SK-N-SH treated with all-trans-retinoic acid at 6 μM for 48 hours (cell line): ENCODE results near the gene SPOCK1.

Source experiments
- ATAC-seq: fragments of 200-7000 bp; cut with Tn5 transposase; 3 replicates; pipeline ENCODE4 v1.9.1; 2020; ENCODE audit warnings: mild to moderate bottlenecking, moderate library complexity
- ARNTL ChIP-seq: fragments of 450-650 bp; formaldehyde crosslinking; IDR thresholded peaks from 2 replicates; pipeline ENCODE4 v1.5.0; 2020; ENCODE audit warnings: low read depth, mild to moderate bottlenecking, moderate library complexity, borderline replicate concordance
- CREB5 ChIP-seq: fragments of 250-450 bp; sonication (Bioruptor Pico); IDR thresholded peaks from 2 replicates; pipeline ENCODE4 v1.5.1; 2020; ENCODE audit warnings: low read depth, mild to moderate bottlenecking, moderate library complexity
- CSDC2 ChIP-seq: fragments of 250-450 bp; sonication (Bioruptor Pico); IDR thresholded peaks from 2 replicates; pipeline ENCODE4 v1.5.0; 2020; ENCODE audit warnings: mild to moderate bottlenecking, moderate library complexity
- ESRRG ChIP-seq: fragments of 250-450 bp; sonication (Bioruptor Pico); IDR thresholded peaks from 2 replicates; pipeline ENCODE4 v1.6.1; 2021; ENCODE audit warnings: mild to moderate bottlenecking
- GLIS3 ChIP-seq: fragments of 250-450 bp; sonication (Bioruptor Pico); IDR thresholded peaks from 2 replicates; pipeline ENCODE4 v1.5.0; 2020; ENCODE audit warnings: mild to moderate bottlenecking, moderate library complexity
- ISL1 ChIP-seq: fragments of 250-450 bp; sonication (Bioruptor Pico); IDR thresholded peaks from 2 replicates; pipeline ENCODE4 v2.1.2; 2022; ENCODE audit warnings: mild to moderate bottlenecking, moderate library complexity
- OSR1 ChIP-seq: fragments of 250-450 bp; sonication (Bioruptor Pico); IDR thresholded peaks from 2 replicates; pipeline ENCODE4 v1.8.0; 2022; ENCODE audit warnings: moderate library complexity, mild to moderate bottlenecking, inconsistent platforms
- POU6F1 ChIP-seq: fragments of 250-450 bp; sonication (Bioruptor Pico); IDR thresholded peaks from 2 replicates; pipeline ENCODE4 v1.8.0; 2021; ENCODE audit warnings: low read depth, mild to moderate bottlenecking, moderate library complexity, borderline replicate concordance
- PPARA ChIP-seq: fragments of 250-450 bp; sonication (Bioruptor Pico); IDR thresholded peaks from 2 replicates; pipeline ENCODE4 v1.5.0; 2020; ENCODE audit warnings: mild to moderate bottlenecking, borderline replicate concordance
- RARB ChIP-seq: fragments of 250-450 bp; sonication (Bioruptor Pico); IDR thresholded peaks from 2 replicates; pipeline ENCODE4 v1.8.0; 2021; ENCODE audit warnings: mild to moderate bottlenecking, moderate library complexity
- SNAI2 ChIP-seq: fragments of 250-450 bp; sonication (Bioruptor Pico); IDR thresholded peaks from 2 replicates; pipeline ENCODE4 v1.5.0; 2020; ENCODE audit warnings: mild to moderate bottlenecking, moderate library complexity
- TCF4 ChIP-seq: fragments of 250-450 bp; sonication (Bioruptor Pico); IDR thresholded peaks from 2 replicates; pipeline ENCODE4 v1.8.0; 2021; ENCODE audit warnings: mild to moderate bottlenecking, moderate library complexity, borderline replicate concordance
- TOX ChIP-seq: fragments of 250-450 bp; sonication (Bioruptor Pico); IDR thresholded peaks from 2 replicates; pipeline ENCODE4 v1.8.0; 2021; ENCODE audit warnings: mild to moderate bottlenecking, moderate library complexity, borderline replicate concordance
- TSHZ2 ChIP-seq: fragments of 250-450 bp; sonication (Bioruptor Pico); IDR thresholded peaks from 2 replicates; pipeline ENCODE4 v1.5.0; 2020; ENCODE audit warnings: mild to moderate bottlenecking, moderate library complexity
- ZC3H10 ChIP-seq: fragments of 250-450 bp; sonication (Bioruptor Pico); IDR thresholded peaks from 2 replicates; pipeline ENCODE4 v1.5.1; 2021; ENCODE audit warnings: mild to moderate bottlenecking, moderate library complexity
- ZFP3 ChIP-seq: fragments of 250-450 bp; sonication (Bioruptor Pico); IDR thresholded peaks from 2 replicates; pipeline ENCODE4 v1.5.0; 2020; ENCODE audit warnings: mild to moderate bottlenecking, moderate library complexity
- ZFP30 ChIP-seq: fragments of 450-650 bp; formaldehyde crosslinking; IDR thresholded peaks from 2 replicates; pipeline ENCODE4 v1.5.0; 2022; ENCODE audit warnings: mild to moderate bottlenecking, moderate library complexity
- ZNF565 ChIP-seq: fragments of 450-650 bp; formaldehyde crosslinking; conservative IDR thresholded peaks from 2 replicates; pipeline ENCODE4 v1.5.0; 2020; ENCODE audit warnings: low read depth, mild to moderate bottlenecking, moderate library complexity
- ZNF70 ChIP-seq: fragments of 450-650 bp; formaldehyde crosslinking; IDR thresholded peaks from 2 replicates; pipeline ENCODE4 v1.5.0; 2020; ENCODE audit warnings: mild to moderate bottlenecking, moderate library complexity

SPOCK1 gene

GRCh38 chr5:137199966-137200365 is 299.2 kb downstream of the SPOCK1 start (continued):
- TF ChIP-seq TSHZ2 (CRISPR knock-in tag) (no peak), ZFP30 (CRISPR knock-in tag) (no peak)

GRCh38 chr5:137199201-137199600 is 299.9 kb downstream of the SPOCK1 start:
- TF ChIP-seq RARB (CRISPR knock-in tag) (no peak), TSHZ2 (CRISPR knock-in tag) (no peak)
- no peak for ATAC-seq

GRCh38 chr5:137195483-137195882 is 303.6 kb downstream of the SPOCK1 start:
- TF ChIP-seq ZNF70 (CRISPR knock-in tag), result no peak
- no peak for TF ChIP-seq POU6F1 (CRISPR knock-in tag)
- TF ChIP-seq SNAI2 (CRISPR knock-in tag), result no peak
- TF ChIP-seq CSDC2 (CRISPR knock-in tag), result no peak
- no peak for TF ChIP-seq OSR1
- TF ChIP-seq ARNTL (CRISPR knock-in tag), result no peak
- TF ChIP-seq ZFP3 (CRISPR knock-in tag), result no peak
- TF ChIP-seq ISL1 (CRISPR knock-in tag), result no peak
- TF ChIP-seq RARB (CRISPR knock-in tag), result no peak
- no peak for TF ChIP-seq ZNF565

GRCh38 chr5:137194300-137194699 is 304.8 kb downstream of the SPOCK1 start:
- no peak for ATAC-seq
- TF ChIP-seq PPARA (CRISPR knock-in tag), result no peak
- TF ChIP-seq GLIS3, result no peak
- no peak for TF ChIP-seq ZC3H10 (CRISPR knock-in tag)
- no peak for TF ChIP-seq CREB5 (CRISPR knock-in tag)
- TF ChIP-seq RARB (CRISPR knock-in tag), result no peak
- TF ChIP-seq ZFP3 (CRISPR knock-in tag), result no peak
- no peak for TF ChIP-seq CSDC2 (CRISPR knock-in tag)
- no peak for TF ChIP-seq TCF4
- no peak for TF ChIP-seq POU6F1 (CRISPR knock-in tag)
- no peak for TF ChIP-seq OSR1
- TF ChIP-seq ARNTL (CRISPR knock-in tag), result no peak
- no peak for TF ChIP-seq ISL1 (CRISPR knock-in tag)
- no peak for TF ChIP-seq TOX (CRISPR knock-in tag)
- no peak for TF ChIP-seq SNAI2 (CRISPR knock-in tag)
- TF ChIP-seq ESRRG (CRISPR knock-in tag), result no peak
- no peak for TF ChIP-seq ZNF70 (CRISPR knock-in tag)
- TF ChIP-seq, all 23 proteins: peak for 0

More at GRCh38 chr5:137195483-137195882, 303.6 kb downstream of the SPOCK1 start:
- no peak for ATAC-seq
